22Rv1 (cell line): ENCODE measurements around the gene HPS1.

Experiments used
- H3K27ac ChIP-seq: fragments of 450-650 bp; 2 replicates; pipeline ENCODE4 v1.5.1; 2017
- ZFX ChIP-seq: fragments of 450-650 bp; IDR thresholded peaks from 2 replicates; pipeline ENCODE4 v1.6.1; 2017; ENCODE audit warnings: antibody characterized with exemption, borderline replicate concordance
- TF ChIP-seq, protein P1 (sequence below): fragments of 450-650 bp; IDR thresholded peaks from 2 replicates; pipeline ENCODE4 v1.5.1; 2017; ENCODE audit warnings: mild to moderate bottlenecking

The HPS1 gene

DNA sequence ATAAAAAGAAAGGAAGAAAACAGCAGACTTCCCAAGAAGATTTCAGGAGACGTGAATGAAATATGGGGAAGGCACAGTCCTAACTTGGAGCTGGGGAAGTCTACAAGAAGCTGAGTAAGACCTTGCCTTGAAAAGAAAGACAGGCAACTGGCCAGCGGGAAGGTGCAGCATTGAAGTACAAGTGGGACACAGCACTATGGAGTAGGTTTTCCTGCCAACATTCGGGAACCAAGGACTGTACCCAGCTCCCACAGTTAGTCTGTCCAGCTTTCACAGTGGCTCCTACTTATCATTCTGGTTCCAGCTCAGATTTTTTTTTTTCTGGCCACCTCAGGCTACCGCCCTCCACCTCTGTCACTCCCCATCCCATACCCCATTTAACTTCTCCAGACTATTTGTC is 10.0 kb downstream of the HPS1 start:
- TF ChIP-seq, protein P1, sequence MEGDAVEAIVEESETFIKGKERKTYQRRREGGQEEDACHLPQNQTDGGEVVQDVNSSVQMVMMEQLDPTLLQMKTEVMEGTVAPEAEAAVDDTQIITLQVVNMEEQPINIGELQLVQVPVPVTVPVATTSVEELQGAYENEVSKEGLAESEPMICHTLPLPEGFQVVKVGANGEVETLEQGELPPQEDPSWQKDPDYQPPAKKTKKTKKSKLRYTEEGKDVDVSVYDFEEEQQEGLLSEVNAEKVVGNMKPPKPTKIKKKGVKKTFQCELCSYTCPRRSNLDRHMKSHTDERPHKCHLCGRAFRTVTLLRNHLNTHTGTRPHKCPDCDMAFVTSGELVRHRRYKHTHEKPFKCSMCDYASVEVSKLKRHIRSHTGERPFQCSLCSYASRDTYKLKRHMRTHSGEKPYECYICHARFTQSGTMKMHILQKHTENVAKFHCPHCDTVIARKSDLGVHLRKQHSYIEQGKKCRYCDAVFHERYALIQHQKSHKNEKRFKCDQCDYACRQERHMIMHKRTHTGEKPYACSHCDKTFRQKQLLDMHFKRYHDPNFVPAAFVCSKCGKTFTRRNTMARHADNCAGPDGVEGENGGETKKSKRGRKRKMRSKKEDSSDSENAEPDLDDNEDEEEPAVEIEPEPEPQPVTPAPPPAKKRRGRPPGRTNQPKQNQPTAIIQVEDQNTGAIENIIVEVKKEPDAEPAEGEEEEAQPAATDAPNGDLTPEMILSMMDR = no peak
- no peak for TF ChIP-seq ZFX
- no peak overlapping the region for H3K27ac ChIP-seq

DNA sequence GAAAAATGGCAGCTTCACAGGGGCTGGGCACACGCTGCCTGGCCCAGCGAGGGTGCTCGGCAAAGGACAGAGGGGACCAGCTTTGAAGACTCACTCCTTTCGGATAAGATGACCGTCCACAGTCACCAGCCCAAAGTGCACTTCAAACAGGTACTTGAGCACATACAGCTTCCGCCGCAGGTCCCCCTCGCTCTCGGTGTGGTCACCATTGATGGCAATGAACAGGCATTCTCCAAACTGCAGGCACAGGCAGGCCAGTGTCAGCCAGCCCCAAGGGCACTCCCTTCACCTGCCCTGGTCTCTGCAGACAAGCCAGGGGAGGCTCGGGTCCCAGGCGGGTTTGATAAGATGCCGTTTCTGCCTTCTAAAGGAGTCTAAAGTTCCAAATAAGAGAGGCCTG is 11.6 kb downstream of the HPS1 start:
- TF ChIP-seq, protein P1 = no peak
- TF ChIP-seq ZFX = no peak
- no peak overlapping the region for H3K27ac ChIP-seq

DNA sequence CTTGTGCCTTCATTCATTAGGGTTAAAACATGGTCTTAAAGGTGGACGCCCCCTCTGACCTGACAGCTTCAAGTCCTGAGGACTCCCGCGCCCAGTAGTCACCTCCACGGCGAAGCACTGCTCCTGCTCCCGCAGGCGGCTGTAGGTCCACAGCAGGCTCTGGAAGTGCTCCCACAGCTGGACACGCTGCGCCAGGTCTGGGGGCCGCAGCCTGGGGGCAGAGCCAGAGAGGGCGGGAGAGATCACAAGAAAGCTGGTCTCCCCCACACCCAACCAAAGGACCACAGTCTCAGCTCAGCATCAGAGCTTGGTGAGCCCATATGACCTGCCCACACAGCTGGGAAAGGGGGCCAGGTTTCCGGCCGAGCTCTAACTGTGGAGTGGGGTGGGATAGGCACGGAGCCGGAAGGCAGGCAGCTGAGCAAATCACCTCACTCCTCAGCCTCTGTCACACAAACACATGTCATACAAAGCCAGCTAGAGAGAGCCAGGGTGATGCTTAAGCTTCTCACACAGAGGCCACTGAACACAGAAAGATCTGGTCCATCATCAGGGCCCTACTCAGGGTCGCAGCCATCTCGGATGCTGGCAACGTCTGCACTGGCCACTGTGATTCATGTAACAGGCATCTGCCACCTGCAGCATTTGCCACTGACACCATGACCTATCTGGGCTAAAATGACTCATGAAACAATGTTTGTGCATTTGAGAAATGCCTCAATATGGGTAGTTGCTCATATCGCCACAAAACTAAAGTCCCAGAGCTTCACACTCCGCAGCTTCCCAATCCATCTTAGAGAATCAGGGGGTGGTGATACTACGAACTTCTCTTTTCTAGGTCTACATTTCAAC is 12.6 kb downstream of the HPS1 start:
- no peak overlapping the region for H3K27ac ChIP-seq
- TF ChIP-seq, protein P1 = no peak
- TF ChIP-seq ZFX = no peak

DNA sequence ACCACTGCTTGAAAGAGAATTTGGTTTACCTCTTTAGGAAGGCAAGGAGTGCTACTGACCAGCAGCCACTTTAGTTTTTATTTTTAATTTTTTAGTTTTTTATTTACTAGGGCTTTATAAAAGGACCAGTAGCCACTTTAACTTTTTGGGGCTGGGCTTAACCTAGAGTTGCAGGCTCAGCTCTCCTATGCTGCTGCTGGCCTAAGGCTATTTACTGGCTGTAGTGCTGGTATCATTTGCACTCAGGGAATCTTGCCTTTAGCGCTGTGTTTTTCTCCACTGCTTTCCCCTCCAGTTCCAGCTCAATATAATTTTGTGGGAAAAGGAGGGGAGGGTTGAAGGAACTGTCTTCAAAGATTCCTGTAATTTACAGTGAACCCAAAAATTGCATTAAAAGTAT is 13.4 kb downstream of the HPS1 start:
- TF ChIP-seq ZFX = no peak
- TF ChIP-seq, protein P1 = no peak

DNA sequence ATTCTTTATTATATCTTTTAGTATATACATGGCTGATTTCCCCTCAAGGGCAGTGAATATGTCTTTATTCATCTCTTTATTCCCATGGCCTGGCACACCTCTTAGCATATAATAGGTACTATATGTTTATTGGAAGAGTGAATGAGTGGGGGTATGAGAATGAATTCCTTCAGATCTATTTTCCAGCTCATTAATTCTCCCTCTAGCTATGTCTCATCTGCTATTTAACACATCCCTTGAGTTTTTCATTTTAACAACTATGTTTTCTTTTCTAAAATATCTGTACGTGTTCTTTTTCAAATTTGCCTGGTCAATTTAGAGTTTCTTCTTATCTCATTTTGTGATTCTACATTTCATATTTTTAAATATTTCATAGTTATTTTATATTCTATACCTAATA is 14.4 kb downstream of the HPS1 start:
- TF ChIP-seq, protein P1 = no peak
- TF ChIP-seq ZFX = no peak
- no peak overlapping the region for H3K27ac ChIP-seq

More for the DNA sequence above, 13.4 kb downstream of the HPS1 start:
- H3K27ac ChIP-seq = no peak overlapping the region

DNA sequence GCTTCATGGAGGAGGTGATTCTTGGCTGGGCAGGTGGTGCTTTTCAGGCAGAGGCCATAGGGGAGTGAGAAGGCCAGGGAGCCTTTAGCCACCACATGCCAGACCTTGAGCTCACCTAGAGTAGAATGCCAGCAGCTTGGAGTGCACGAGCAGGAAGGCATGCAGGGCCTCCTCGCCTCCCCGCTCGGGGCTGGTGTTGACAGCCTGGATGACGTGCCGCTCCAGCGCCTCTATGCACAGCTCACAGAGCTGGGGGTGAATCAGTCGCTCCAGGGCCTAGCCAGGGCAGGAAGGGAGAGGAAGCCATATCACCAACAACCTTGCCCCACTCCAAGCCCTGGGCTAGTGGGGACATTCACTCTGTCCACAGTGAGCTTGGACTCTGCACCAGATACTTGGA is 15.7 kb downstream of the HPS1 start:
- no peak for TF ChIP-seq ZFX
- TF ChIP-seq, protein P1 = no peak
- H3K27ac ChIP-seq = no peak overlapping the region

DNA sequence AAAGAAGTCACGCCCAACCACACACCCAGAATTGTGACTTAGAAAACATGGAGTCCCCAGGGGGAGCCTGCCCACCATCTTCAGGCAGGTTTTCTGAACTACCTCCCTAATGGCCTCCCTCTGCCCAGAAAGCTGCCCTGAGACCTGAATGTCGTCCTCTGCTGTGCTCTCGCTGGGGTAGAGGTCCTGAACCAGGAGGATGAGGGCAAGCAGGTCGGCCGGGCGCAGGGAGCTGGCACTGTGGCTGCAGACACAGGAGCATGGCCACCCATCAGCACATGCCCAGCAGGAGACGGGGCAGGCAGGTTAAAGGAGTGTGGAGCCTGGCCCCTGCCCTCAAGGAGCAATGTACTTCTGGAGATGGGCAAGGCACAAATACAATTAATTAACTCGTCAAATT is 16.3 kb downstream of the HPS1 start:
- TF ChIP-seq, protein P1 = no peak
- TF ChIP-seq ZFX = no peak
- H3K27ac ChIP-seq = no peak overlapping the region
